ENCODE measurements around the gene NOCT.

GRCh38 chr4:139077567-139078355 lies 62.2 kb downstream of the NOCT start:
- TF ChIP-seq POLR2A (IDR thresholded peaks at IDR 0.05): no peak
- no peak for TF ChIP-seq EP300 (IDR thresholded peaks at IDR 0.05)
